Measurements from ENCODE around the gene ANKHD1.

- no peak for TF ChIP-seq POLR2AphosphoS5 (IDR thresholded peaks at IDR 0.05)
- no peak for TF ChIP-seq CTCF (IDR thresholded peaks at IDR 0.05)
- TF ChIP-seq POLR2A (IDR thresholded peaks at IDR 0.05): no peak
- TF ChIP-seq EP300 (IDR thresholded peaks at IDR 0.05): no peak
Measured at GRCh38 chr5:140565024-140565779, 163.6 kb downstream of the ANKHD1 start.
